Ishikawa (cell line): ENCODE results near the gene NUDT4.

Experiments
- CEBPB ChIP-seq: IDR thresholded peaks from 2 replicates; pipeline ENCODE4 v1.6.1; 2012
- CREB1 ChIP-seq: IDR thresholded peaks from 2 replicates; pipeline ENCODE4 v1.6.1; 2012; ENCODE audit warnings: low read depth
- EGR1 ChIP-seq: IDR thresholded peaks from 2 replicates; pipeline ENCODE4 v1.6.1; 2012
- EP300 ChIP-seq: IDR thresholded peaks from 2 replicates; pipeline ENCODE4 v1.6.1; 2012; ENCODE audit warnings: borderline replicate concordance
- FOXM1 ChIP-seq: IDR thresholded peaks from 2 replicates; pipeline ENCODE4 v1.6.1; 2012; ENCODE audit warnings: low read depth, borderline replicate concordance
- NFIC ChIP-seq: IDR thresholded peaks from 2 replicates; pipeline ENCODE4 v1.6.1; 2012
- RAD21 ChIP-seq: IDR thresholded peaks from 2 replicates; pipeline ENCODE4 v1.6.1; 2012; ENCODE audit warnings: low read depth
- REST ChIP-seq: IDR thresholded peaks from 2 replicates; pipeline ENCODE4 v1.6.1; 2012; ENCODE audit warnings: low read depth, mild to moderate bottlenecking
- TAF1 ChIP-seq: IDR thresholded peaks from 2 replicates; pipeline ENCODE4 v1.6.1; 2012; ENCODE audit warnings: low read depth, mild to moderate bottlenecking
- TCF12 ChIP-seq: IDR thresholded peaks from 2 replicates; pipeline ENCODE4 v1.6.1; 2012; ENCODE audit warnings: low read depth
- TEAD4 ChIP-seq: IDR thresholded peaks from 2 replicates; pipeline ENCODE4 v1.6.1; 2012
- USF1 ChIP-seq: IDR thresholded peaks from 2 replicates; pipeline ENCODE4 v1.6.1; 2012
- YY1 ChIP-seq: IDR thresholded peaks from 2 replicates; pipeline ENCODE4 v1.6.1; 2012; ENCODE audit warnings: low read depth
- ZBTB7A ChIP-seq: IDR thresholded peaks from 2 replicates; pipeline ENCODE4 v1.6.1; 2012; ENCODE audit warnings: low read depth
- TF ChIP-seq, protein P1 (sequence below): IDR thresholded peaks from 2 replicates; pipeline ENCODE4 v1.6.1; 2012

NUDT4 gene

DNA sequence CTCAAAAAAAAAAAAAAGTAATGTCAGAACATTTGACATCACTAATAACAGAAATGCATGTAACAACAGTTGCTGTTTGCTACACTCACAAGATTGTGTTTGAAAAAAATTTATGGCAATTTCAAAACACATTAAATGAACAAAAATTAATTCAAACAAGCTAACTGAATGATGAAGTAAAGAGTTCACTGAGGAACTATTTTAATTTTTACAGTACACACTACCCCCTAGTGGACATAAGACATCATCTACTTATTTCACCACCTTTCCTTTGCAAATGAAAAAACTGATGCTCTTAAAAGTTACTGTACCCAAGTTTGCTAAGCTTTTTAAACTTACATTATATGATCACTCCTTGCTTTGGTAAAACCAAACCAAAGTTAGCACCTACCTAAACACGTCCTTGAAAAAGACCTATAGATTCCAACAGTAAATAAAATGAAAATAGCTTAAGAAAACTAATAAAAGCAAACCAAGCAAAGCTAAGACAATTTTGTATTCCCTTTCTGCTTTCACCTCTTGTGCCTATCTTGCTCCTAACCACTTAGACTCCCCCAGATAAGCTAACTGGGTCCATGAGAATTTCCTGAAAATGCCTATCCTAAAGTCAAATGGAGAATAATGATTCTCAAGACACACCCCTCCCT lies 41.8 kb downstream of the NUDT4 start:
- TF ChIP-seq TAF1 (no peak), RAD21 (peak; percentile 9; the same call in 1 of the 2 replicates)

- TF ChIP-seq CEBPB (no peak), REST (no peak), CREB1 (no peak), EP300 (no peak), YY1 (no peak), NFIC (no peak)
Measured at GRCh38 chr12:93422050-93422449, 44.3 kb downstream of the NUDT4 start.

- TF ChIP-seq CREB1 (no peak), RAD21 (no peak), YY1 (no peak), CEBPB (no peak), TEAD4 (no peak), EP300 (no peak), USF1 (no peak), TAF1 (no peak), FOXM1 (no peak), EGR1 (no peak), TCF12 (no peak), REST (no peak), NFIC (no peak), ZBTB7A (no peak)
- TF ChIP-seq, protein P1, sequence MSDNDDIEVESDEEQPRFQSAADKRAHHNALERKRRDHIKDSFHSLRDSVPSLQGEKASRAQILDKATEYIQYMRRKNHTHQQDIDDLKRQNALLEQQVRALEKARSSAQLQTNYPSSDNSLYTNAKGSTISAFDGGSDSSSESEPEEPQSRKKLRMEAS, result no peak
Measured at GRCh38 chr12:93425736-93426411, 48.1 kb downstream of the NUDT4 start.

DNA sequence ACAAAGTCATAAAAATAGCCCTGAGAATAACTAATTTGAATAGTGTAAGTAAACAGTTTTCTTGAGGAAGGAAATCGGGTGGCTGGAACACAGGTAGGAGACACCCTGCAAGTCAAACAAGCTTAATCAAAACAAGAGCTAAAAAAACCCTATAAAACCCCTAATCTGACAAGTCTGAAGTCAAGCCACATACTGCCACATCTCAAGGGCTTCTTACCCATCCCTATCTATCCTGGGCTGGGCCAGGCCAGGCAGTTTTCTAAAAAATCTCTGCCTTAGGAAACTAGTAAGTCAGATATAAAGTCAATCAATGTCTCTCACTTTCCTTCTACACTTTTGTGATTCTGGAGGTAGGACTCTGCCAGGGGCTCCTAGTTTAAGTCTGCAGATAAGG lies 48.7 kb downstream of the NUDT4 start:
- TF ChIP-seq ZBTB7A (no peak), CREB1 (no peak), CEBPB (no peak)

DNA sequence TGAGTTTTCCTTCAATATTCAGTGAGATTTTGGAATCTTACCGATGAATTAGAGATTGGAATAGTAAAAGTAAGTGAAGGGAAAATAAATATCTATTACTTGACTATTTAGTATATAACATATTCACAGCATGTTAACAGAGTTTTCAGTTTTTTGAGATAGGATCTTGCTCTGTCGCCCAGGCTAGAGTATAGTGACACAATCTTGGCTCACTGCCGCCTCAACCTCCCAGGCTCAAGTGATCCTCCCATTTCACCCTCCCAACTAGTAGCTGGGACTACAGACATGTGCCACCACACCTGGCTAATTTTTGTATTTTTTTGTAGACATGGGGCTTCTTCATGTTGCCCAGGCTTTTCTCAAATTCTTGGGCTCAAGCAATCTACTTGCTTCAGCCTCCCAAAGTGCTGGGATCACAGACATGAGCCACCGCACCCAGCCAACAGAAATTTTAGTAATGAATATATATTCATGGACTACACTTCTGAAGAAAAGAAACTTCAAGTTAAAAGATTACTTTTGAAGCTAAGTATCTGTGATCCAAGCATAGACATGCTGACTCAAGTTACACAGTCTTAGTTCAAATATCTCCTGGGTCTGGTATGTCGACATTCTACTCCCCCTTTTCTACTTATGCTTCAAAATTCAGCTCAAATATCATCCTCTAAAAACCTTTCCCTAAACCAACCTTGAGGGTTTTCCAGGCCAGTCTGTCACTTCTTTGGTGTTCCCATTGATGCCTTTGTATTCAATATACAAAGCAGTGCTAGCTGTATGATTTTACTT lies 50.2 kb downstream of the NUDT4 start:
- TF ChIP-seq EGR1, result no peak
- TF ChIP-seq YY1, result no peak
- no peak for TF ChIP-seq EP300
- no peak for TF ChIP-seq REST
- no peak for TF ChIP-seq CREB1
- no peak for TF ChIP-seq TCF12
